SK-MEL-5 (cell line): Measurements from ENCODE around the gene LINS1. TPM values are rescaled to one million over a fixed set of nuclear protein-coding genes. Genes with fewer than 3 reads are reported as not detected.
"Not testable (repeated sequence)": the region's sequence is repeated elsewhere in the genome, so short reads cannot be mapped to it uniquely, and the experiment has no call there.

Experiments used
- DNase-seq: peaks from one replicate; pipeline ENCODE4 v3.0.0-alpha.2; 2016; ENCODE audit warnings: low read depth, low spot score
- in situ Hi-C: cut with HindIII; loops from 2 replicates; pipeline ENCODE4 v1.10.0; 2016; ENCODE audit warnings: low sequenced_read_pairs, high pct_unique_total_duplicates, low pct_unique_long_range_greater_than_20kb
- total RNA-seq: library from RNA; depleted of rRNA; stranded (reverse); fragments of >200 nt; shearing (Covaris generic); gene quantifications from 2 replicates; pipeline ENCODE4 v1.2.3, GENCODE V29; 2014

LINS1 gene
- total RNA-seq, 1 experiment from 2014 or later, result 36.9 TPM

GRCh38 chr15:100613208-100613607 lies 11.2 kb upstream of the LINS1 start:
- DNase-seq, result no peak
- in situ Hi-C loops, result no loop called here

GRCh38 chr15:100612539-100612938 lies 10.6 kb upstream of the LINS1 start:
- in situ Hi-C loops, result no loop called here
- no peak for DNase-seq

GRCh38 chr15:100602823-100603393 lies 924 bp upstream of the LINS1 start:
- peak; percentile 34 for DNase-seq

GRCh38 chr15:100601617-100602063 lies 344 bp downstream of the LINS1 start:
- in situ Hi-C loops, result no loop called here
- DNase-seq, result no peak

More at GRCh38 chr15:100602823-100603393, 924 bp upstream of the LINS1 start:
- in situ Hi-C loops, result no loop called here

GRCh38 chr15:100601163-100601562 lies 821 bp downstream of the LINS1 start:
- DNase-seq, result peak; percentile 55
- in situ Hi-C loops, result no loop called here

GRCh38 chr15:100598655-100599054 lies 3.3 kb downstream of the LINS1 start:
- DNase-seq, result no peak
- in situ Hi-C loops, result no loop called here

GRCh38 chr15:100597862-100598261 lies 4.1 kb downstream of the LINS1 start:
- in situ Hi-C loops, result no loop called here
- no peak for DNase-seq

- in situ Hi-C loops, result no loop called here
- no peak for DNase-seq
Measured at GRCh38 chr15:100596792-100597191, 5.2 kb downstream of the LINS1 start.

GRCh38 chr15:100595964-100596363 lies 6.0 kb downstream of the LINS1 start:
- in situ Hi-C loops, result no loop called here
- DNase-seq, result no peak

GRCh38 chr15:100593431-100593830 lies 8.6 kb downstream of the LINS1 start:
- in situ Hi-C loops, result no loop called here

GRCh38 chr15:100592898-100593297 lies 9.1 kb downstream of the LINS1 start:
- peak; percentile 53 for DNase-seq
- in situ Hi-C loops, result no loop called here

More at GRCh38 chr15:100593431-100593830, 8.6 kb downstream of the LINS1 start:
- no peak for DNase-seq

GRCh38 chr15:100591835-100592234 lies 10.1 kb downstream of the LINS1 start:
- no peak for DNase-seq
- in situ Hi-C loops, result no loop called here

GRCh38 chr15:100591163-100591562 lies 10.8 kb downstream of the LINS1 start:
- DNase-seq, in situ Hi-C loops: not testable (repeated sequence)

GRCh38 chr15:100588638-100589242 lies 13.2 kb downstream of the LINS1 start:
- in situ Hi-C loops, result no loop called here

GRCh38 chr15:100580414-100580813 lies 21.6 kb downstream of the LINS1 start:
- DNase-seq, result no peak
- in situ Hi-C loops, result no loop called here

More at GRCh38 chr15:100588638-100589242, 13.2 kb downstream of the LINS1 start:
- DNase-seq, result no peak

GRCh38 chr15:100573526-100573925 lies 28.5 kb downstream of the LINS1 start:
- in situ Hi-C loops, result no loop called here
- DNase-seq, result no peak

- peak; percentile 32 for DNase-seq
- in situ Hi-C loops, result no loop called here
Measured at GRCh38 chr15:100572362-100572983, 29.5 kb downstream of the LINS1 start.

GRCh38 chr15:100571592-100572167 lies 30.3 kb downstream of the LINS1 start:
- no peak for DNase-seq
- in situ Hi-C loops, result no loop called here
